B cell (primary cell): ENCODE measurements around the gene TNFRSF12A. TPM values are rescaled to one million over a fixed set of nuclear protein-coding genes. Genes with fewer than 3 reads are reported as not detected.

Experiments
- ATAC-seq: fragments of 200-7000 bp; cut with Tn5 transposase; one replicate; pipeline ENCODE4 v1.10.0; 2021; ENCODE audit warnings: low read depth, mild to moderate bottlenecking, moderate number of reproducible peaks, moderate library complexity
- CTCF ChIA-PET: fragments of 350-600 bp; sonication (Branson Sonifier 250); formaldehyde crosslinking; loops from one replicate; lab custom pipeline; 2021; ENCODE audit warnings: antibody characterized with exemption, inconsistent platforms; lab: Charles Lee
- POLR2A ChIA-PET: fragments of 350-600 bp; sonication (Branson Sonifier 250); formaldehyde crosslinking; loops from one replicate; lab custom pipeline; 2021; ENCODE audit warnings: antibody characterized with exemption; lab: Charles Lee
- DNase-seq: peaks from one replicate; pipeline ENCODE4 v3.0.0; 2013
- H2AFZ ChIP-seq: 2 replicates; pipeline ENCODE4 v1.6.1; 2012; ENCODE audit warnings: mild to moderate bottlenecking, low read depth, low read length; ENCODE audit not compliant: insufficient read depth, poor library complexity, severe bottlenecking
- H3K27ac ChIP-seq, 2 donors: 1 replicate in 1 of 2; 2 replicates in 1 of 2; pipeline ENCODE4 v1.5.1; 2012 to 2013; ENCODE audit warnings: low read length in 2 of 2, mild to moderate bottlenecking in 2 of 2, moderate library complexity in 1 of 2
- H3K27me3 ChIP-seq, 4 experiments: fragments of 200-600 bp in 1 of 4; sonication (generic) in 1 of 4; replicated peaks in 1 of 4; 1 replicate in 2 of 4; 2 replicates in 2 of 4; pipeline versions ENCODE4 v1.6.1 to v1.7.0; 2013 to 2016; ENCODE audit warnings: low read length in 3 of 4, mild to moderate bottlenecking in 2 of 4, mixed read lengths in 1 of 4, moderate library complexity in 1 of 4; ENCODE audit not compliant: insufficient read depth in 4 of 4, control insufficient read depth in 3 of 4; ENCODE audit errors: control extremely low read depth in 1 of 4
- H3K36me3 ChIP-seq, 2 experiments: replicated peaks in 1 of 2; 1 replicate in 1 of 2; 2 replicates in 1 of 2; pipeline versions ENCODE4 v1.6.1 to v1.7.1; 2013; ENCODE audit warnings: low read length in 1 of 2; ENCODE audit not compliant: insufficient read depth in 2 of 2, control insufficient read depth in 1 of 2; ENCODE audit errors: control extremely low read depth in 1 of 2, extremely low read depth in 1 of 2
- H3K4me1 ChIP-seq, 2 donors: fragments of 200-600 bp in 1 of 2; sonication (generic) in 1 of 2; 1 replicate in 1 of 2; 2 replicates in 1 of 2; pipeline versions ENCODE4 v1.5.1 to v1.6.1; 2013 to 2017; ENCODE audit warnings: low read length in 2 of 2; ENCODE audit not compliant: control insufficient read depth in 2 of 2, insufficient read depth in 2 of 2
- H3K4me2 ChIP-seq: replicated peaks from 2 replicates; pipeline ENCODE3; 2012; ENCODE audit warnings: mild to moderate bottlenecking, low read depth, low read length; ENCODE audit not compliant: poor library complexity, severe bottlenecking
- H3K4me3 ChIP-seq, 5 experiments: fragments of 200-600 bp in 1 of 5; sonication (generic) in 1 of 5; 1 replicate in 3 of 5; 2 replicates in 2 of 5; pipeline versions ENCODE4 v1.5.1 to v1.7.0; 2011 to 2016; ENCODE audit warnings: low read length in 4 of 5, mild to moderate bottlenecking in 4 of 5, low read depth in 2 of 5, control low read depth in 1 of 5, moderate library complexity in 1 of 5; ENCODE audit not compliant: insufficient read depth in 1 of 5; ENCODE audit errors: control extremely low read depth in 1 of 5, extremely low read depth in 1 of 5
- H3K79me2 ChIP-seq: fragments of 200-600 bp; sonication (generic); one replicate; pipeline ENCODE4 v1.6.0; 2016; ENCODE audit warnings: low read length; ENCODE audit not compliant: control insufficient read depth, insufficient read depth
- H3K9ac ChIP-seq: fragments of 200-600 bp; sonication (generic); 2 replicates; pipeline ENCODE4 v1.6.1; 2017; ENCODE audit warnings: mild to moderate bottlenecking, low read length, moderate library complexity
- H3K9me3 ChIP-seq, 3 donors: one replicate each; pipeline versions ENCODE4 v1.6.1 to v1.7.1; 2013; ENCODE audit warnings: low read length in 2 of 3; ENCODE audit not compliant: control insufficient read depth in 2 of 3, insufficient read depth in 1 of 3; ENCODE audit errors: control extremely low read depth in 1 of 3
- H4K20me1 ChIP-seq: 2 replicates; pipeline ENCODE4 v1.6.0; 2012; ENCODE audit warnings: mild to moderate bottlenecking, low read length; ENCODE audit not compliant: insufficient read depth, control insufficient read depth, poor library complexity, severe bottlenecking
- H3K27ac Mint-ChIP-seq: one replicate; pipeline ENCODE4 v1.8.0; 2021; ENCODE audit warnings: mixed read lengths
- H3K27me3 Mint-ChIP-seq: one replicate; pipeline ENCODE4 v1.8.0; 2021; ENCODE audit warnings: mixed read lengths
- H3K4me1 Mint-ChIP-seq: one replicate; pipeline ENCODE4 v1.8.0; 2021; ENCODE audit warnings: mixed read lengths
- H3K4me3 Mint-ChIP-seq: one replicate; pipeline ENCODE4 v1.8.0; 2021; ENCODE audit warnings: mixed read lengths
- H3K9me3 Mint-ChIP-seq: one replicate; pipeline ENCODE4 v1.8.0; 2022; ENCODE audit warnings: mixed read lengths; ENCODE audit not compliant: insufficient read depth
- EZH2 ChIP-seq: IDR thresholded peaks from 2 replicates; pipeline ENCODE4 v1.6.1; 2012; ENCODE audit warnings: borderline replicate concordance, low read depth, mild to moderate bottlenecking, moderate library complexity, low read length; ENCODE audit not compliant: insufficient read depth, poor library complexity, severe bottlenecking
- WGBS: methylation state at CpG from one replicate; pipeline ENCODE4 v1.1.5; 2013; ENCODE audit warnings: missing lambda C conversion rate; ENCODE audit not compliant: insufficient coverage; 5-methylcytosine and 5-hydroxymethylcytosine counted together
- intact Hi-C: fragments of 100-400 bp; cut with micrococcal nuclease; formaldehyde crosslinking; loops from one replicate; pipeline ENCODE4 v1.10.0; 2022
- polyA plus RNA-seq: library from polyadenylated mRNA; depleted of rRNA; stranded (reverse); fragments of >200 nt; gene quantifications from 2 replicates; pipeline ENCODE4 v1.2.3, GENCODE V29; 2012
- total RNA-seq, 2 donors: library from RNA; stranded (reverse); fragments of 120-200 nt in 1 of 2; gene quantifications; 1 replicate in 1 of 2; 2 replicates in 1 of 2; pipeline versions ENCODE4 v1.2.3 to v1.2.4, GENCODE V29; 2013 to 2022
- TF ChIP-seq, protein P1 (sequence below): fragments of 200-600 bp; IDR thresholded peaks from one replicate; pipeline ENCODE4 v1.8.0; 2022; ENCODE audit warnings: antibody characterized with exemption, mild to moderate bottlenecking

The TNFRSF12A gene
- total and polyA plus RNA-seq, 2 donors (not counting 1 experiment from before 2014, with no cell fraction given): 0.61 to 1.3 TPM

GRCh38 chr16:2985893-2986355 is 34.2 kb upstream of the TNFRSF12A start:
- 93% methylated on average over 15 of the region's 15 CpGs for WGBS
- intact Hi-C loops: no loop called here
- ChIA-PET CTCF (interaction anchor here (1.6 kb wide), 1 partner anchor 16 kb away, joined by 4 read pairs; no protein-coding TSS in a partner anchor), POLR2A (no interaction called here)
- no peaks in the 10 kb centered on the region for H3K27me3 Mint-ChIP-seq
- H3K9ac ChIP-seq: no peak overlapping the region
- H4K20me1 ChIP-seq: no peaks in the 10 kb centered on the region
- no peaks in the 10 kb centered on the region for H3K36me3 ChIP-seq
- DNase-seq (no peak), ATAC-seq (no peak)
- no peaks in the 10 kb centered on the region for H3K79me2 ChIP-seq
- no peak overlapping the region for H3K4me2 ChIP-seq
- peaks cover 14% of the 10 kb centered on the region for H3K4me1 Mint-ChIP-seq
- no peak overlapping the region for H3K4me3 Mint-ChIP-seq
- no peak overlapping the region for H3K4me3 ChIP-seq
- H3K9me3 ChIP-seq: no peaks in the 10 kb centered on the region
- H3K9me3 Mint-ChIP-seq: no peaks in the 10 kb centered on the region
- TF ChIP-seq, protein P1, sequence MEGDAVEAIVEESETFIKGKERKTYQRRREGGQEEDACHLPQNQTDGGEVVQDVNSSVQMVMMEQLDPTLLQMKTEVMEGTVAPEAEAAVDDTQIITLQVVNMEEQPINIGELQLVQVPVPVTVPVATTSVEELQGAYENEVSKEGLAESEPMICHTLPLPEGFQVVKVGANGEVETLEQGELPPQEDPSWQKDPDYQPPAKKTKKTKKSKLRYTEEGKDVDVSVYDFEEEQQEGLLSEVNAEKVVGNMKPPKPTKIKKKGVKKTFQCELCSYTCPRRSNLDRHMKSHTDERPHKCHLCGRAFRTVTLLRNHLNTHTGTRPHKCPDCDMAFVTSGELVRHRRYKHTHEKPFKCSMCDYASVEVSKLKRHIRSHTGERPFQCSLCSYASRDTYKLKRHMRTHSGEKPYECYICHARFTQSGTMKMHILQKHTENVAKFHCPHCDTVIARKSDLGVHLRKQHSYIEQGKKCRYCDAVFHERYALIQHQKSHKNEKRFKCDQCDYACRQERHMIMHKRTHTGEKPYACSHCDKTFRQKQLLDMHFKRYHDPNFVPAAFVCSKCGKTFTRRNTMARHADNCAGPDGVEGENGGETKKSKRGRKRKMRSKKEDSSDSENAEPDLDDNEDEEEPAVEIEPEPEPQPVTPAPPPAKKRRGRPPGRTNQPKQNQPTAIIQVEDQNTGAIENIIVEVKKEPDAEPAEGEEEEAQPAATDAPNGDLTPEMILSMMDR: no peak
- TF ChIP-seq EZH2: no peak
- H3K27ac Mint-ChIP-seq: no peak overlapping the region
- H3K27me3 ChIP-seq: peaks cover 0 to 4% (median 0%) of the 10 kb centered on the region in 4 experiments
- no peak overlapping the region for H3K27ac ChIP-seq
- no peak overlapping the region for H2AFZ ChIP-seq
- peaks cover 11 to 28% of the 10 kb centered on the region in 2 donors for H3K4me1 ChIP-seq

DNA sequence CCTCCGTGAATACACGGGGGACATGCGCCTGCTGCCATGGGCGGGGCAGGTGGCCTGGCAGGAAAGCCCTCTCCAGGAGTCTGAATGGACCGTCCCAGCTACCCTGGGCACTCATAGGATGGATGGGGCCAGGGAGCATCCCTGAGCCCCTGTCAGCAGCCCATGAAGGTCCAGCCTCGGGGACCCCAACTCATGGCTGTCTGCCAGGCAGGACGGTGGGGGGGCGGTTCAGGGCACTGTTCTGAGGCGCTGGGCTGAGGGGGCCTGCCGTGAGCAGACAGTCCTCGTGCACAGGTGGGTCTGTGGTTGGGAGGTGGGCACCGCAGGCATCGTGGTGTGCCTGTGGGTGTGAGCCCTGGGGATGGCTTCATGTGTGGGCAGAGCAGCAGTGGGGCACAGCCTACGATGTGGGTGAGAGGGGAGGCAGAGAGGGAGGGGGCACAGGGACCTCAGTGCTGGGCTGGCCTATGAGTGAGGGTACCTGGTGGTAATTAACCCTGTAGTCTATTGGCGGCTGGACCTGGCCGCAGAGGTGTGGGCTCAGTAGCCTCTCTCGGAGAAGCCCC is 33.5 kb upstream of the TNFRSF12A start:
- CTCF ChIA-PET: interaction anchor here (1.2 kb wide), 1 partner anchor 17 kb away, joined by 3 read pairs; no protein-coding TSS in a partner anchor
- Histone ChIP-seq H3K4me3 (no peak overlapping the region), H3K27me3 (peaks cover 0 to 4% (median 0%) of the 10 kb centered on the region in 4 experiments), H3K27ac (no peak overlapping the region), H3K36me3 (no peaks in the 10 kb centered on the region), H4K20me1 (no peaks in the 10 kb centered on the region), H3K4me2 (no peak overlapping the region), H3K9me3 (no peaks in the 10 kb centered on the region), H3K9ac (no peak overlapping the region), H3K4me1 (peaks cover 8 to 21% of the 10 kb centered on the region in 2 donors), H2AFZ (no peak overlapping the region), H3K79me2 (no peaks in the 10 kb centered on the region)
- no peaks in the 10 kb centered on the region for H3K9me3 Mint-ChIP-seq
- H3K27me3 Mint-ChIP-seq: no peaks in the 10 kb centered on the region
- DNase-seq: no peak
- peaks cover 12% of the 10 kb centered on the region for H3K4me1 Mint-ChIP-seq
- no peak overlapping the region for H3K4me3 Mint-ChIP-seq
- no peak for ATAC-seq
- POLR2A ChIA-PET: no interaction called here
- WGBS: 82% methylated on average over 16 of the region's 17 CpGs
- TF ChIP-seq EZH2: no peak
- TF ChIP-seq, protein P1: no peak
- peak overlapping the region; percentile 6 for H3K27ac Mint-ChIP-seq
- intact Hi-C loops: no loop called here
